Endothelial cell (in vitro differentiated cells): ENCODE results near the gene KCNIP4. TPM values are rescaled to one million over a fixed set of nuclear protein-coding genes. Genes with fewer than 3 reads are reported as not detected.

Source experiments
- DNase-seq: peaks from one replicate; pipeline ENCODE4 v3.0.0; 2021; ENCODE audit warnings: low spot score
- H3K27ac Mint-ChIP-seq: one replicate; pipeline ENCODE4 v1.8.0; 2021; ENCODE audit warnings: mixed read lengths, inconsistent platforms; ENCODE audit not compliant: unreplicated experiment
- H3K27me3 Mint-ChIP-seq: one replicate; pipeline ENCODE4 v1.8.0; 2021; ENCODE audit warnings: mild to moderate bottlenecking, moderate library complexity, mixed read lengths, inconsistent platforms; ENCODE audit not compliant: unreplicated experiment
- H3K36me3 Mint-ChIP-seq: one replicate; pipeline ENCODE4 v1.8.0; 2021; ENCODE audit warnings: mild to moderate bottlenecking, low read depth, mixed read lengths, inconsistent platforms; ENCODE audit not compliant: unreplicated experiment
- H3K4me1 Mint-ChIP-seq: one replicate; pipeline ENCODE4 v1.8.0; 2021; ENCODE audit warnings: mild to moderate bottlenecking, mixed read lengths, inconsistent platforms; ENCODE audit not compliant: unreplicated experiment
- H3K4me3 Mint-ChIP-seq: one replicate; pipeline ENCODE4 v1.8.0; 2021; ENCODE audit warnings: mild to moderate bottlenecking, mixed read lengths, inconsistent platforms; ENCODE audit not compliant: unreplicated experiment
- H3K9me3 Mint-ChIP-seq: one replicate; pipeline ENCODE4 v1.8.0; 2021; ENCODE audit warnings: mixed read lengths, inconsistent platforms; ENCODE audit not compliant: unreplicated experiment
- CTCF ChIP-seq: fragments of 200-600 bp; sonication (generic); IDR thresholded peaks from one replicate; pipeline ENCODE4 v1.5.0; 2021; ENCODE audit warnings: antibody characterized with exemption; ENCODE audit not compliant: unreplicated experiment
- total RNA-seq: library from RNA; stranded (reverse); fragmentation: NEBNext Ultra II Directional; extraction: Animal tissue kit (Norgen Biotek cat#: 25700); gene quantifications from one replicate; pipeline ENCODE4 v1.2.1, GENCODE V29; 2021; ENCODE audit not compliant: unreplicated experiment

Gene KCNIP4
- total RNA-seq, 1 donor from 2014 or later = 0.31 TPM

- no peak for DNase-seq
- Mint-ChIP-seq H3K4me3 (no peak overlapping the region), H3K9me3 (no peaks in the 10 kb centered on the region), H3K27ac (no peak overlapping the region), H3K36me3 (no peaks in the 10 kb centered on the region), H3K4me1 (peaks cover 3% of the 10 kb centered on the region), H3K27me3 (peaks cover 5% of the 10 kb centered on the region)
- no peak for TF ChIP-seq CTCF
Measured at GRCh38 chr4:21953653-21954052, 5.1 kb upstream of the KCNIP4 start.

GRCh38 chr4:21952549-21952948 is 4.0 kb upstream of the KCNIP4 start:
- no peak for TF ChIP-seq CTCF
- no peak overlapping the region for H3K4me3 Mint-ChIP-seq
- H3K27ac Mint-ChIP-seq = no peak overlapping the region
- H3K9me3 Mint-ChIP-seq = no peaks in the 10 kb centered on the region
- peaks cover 9% of the 10 kb centered on the region for H3K27me3 Mint-ChIP-seq
- peaks cover 9% of the 10 kb centered on the region for H3K4me1 Mint-ChIP-seq
- DNase-seq = no peak
- H3K36me3 Mint-ChIP-seq = peaks cover 4% of the 10 kb centered on the region

GRCh38 chr4:21949073-21949457 is 493 bp upstream of the KCNIP4 start:
- H3K27ac Mint-ChIP-seq = no peak overlapping the region
- TF ChIP-seq CTCF = no peak
- peak overlapping the region; percentile 78 for H3K4me3 Mint-ChIP-seq
- peaks cover 4% of the 10 kb centered on the region for H3K36me3 Mint-ChIP-seq
- DNase-seq = peak; percentile 17
- H3K27me3 Mint-ChIP-seq = peaks cover 13% of the 10 kb centered on the region
- H3K9me3 Mint-ChIP-seq = no peaks in the 10 kb centered on the region
- peaks cover 9% of the 10 kb centered on the region for H3K4me1 Mint-ChIP-seq

- no peak for TF ChIP-seq CTCF
- DNase-seq = no peak
- Mint-ChIP-seq H3K27me3 (peaks cover 13% of the 10 kb centered on the region), H3K4me1 (peaks cover 9% of the 10 kb centered on the region), H3K4me3 (peak overlapping the region; percentile 83), H3K9me3 (no peaks in the 10 kb centered on the region), H3K27ac (no peak overlapping the region), H3K36me3 (peaks cover 4% of the 10 kb centered on the region)
Measured at GRCh38 chr4:21947791-21948346, 703 bp downstream of the KCNIP4 start.

GRCh38 chr4:21946858-21947257 is 1.7 kb downstream of the KCNIP4 start:
- Mint-ChIP-seq H3K27me3 (peaks cover 13% of the 10 kb centered on the region), H3K36me3 (peaks cover 4% of the 10 kb centered on the region), H3K4me3 (no peak overlapping the region), H3K9me3 (no peaks in the 10 kb centered on the region), H3K4me1 (peaks cover 9% of the 10 kb centered on the region), H3K27ac (no peak overlapping the region)
- TF ChIP-seq CTCF = no peak
- DNase-seq = no peak
